A673 (cell line): ENCODE results near the gene NDST1. TPM values are rescaled to one million over a fixed set of nuclear protein-coding genes. Genes with fewer than 3 reads are reported as not detected.

Experiments used
- BruUV-seq: library from RNA; stranded (reverse); fragments of 400-500 nt; replicated peaks from 2 replicates; lab custom pipeline; 2021; lab: Mats Ljungman, UMichigan
- CTCF ChIA-PET: fragments of 300-600 bp; sonication (Branson Sonifier 250); formaldehyde crosslinking; loops from one replicate; lab custom pipeline; 2022; ENCODE audit warnings: antibody characterized with exemption; lab: Charles Lee
- POLR2A ChIA-PET: fragments of 300-600 bp; sonication (Branson Sonifier 250); formaldehyde crosslinking; loops from one replicate; lab custom pipeline; 2022; ENCODE audit warnings: antibody characterized with exemption; ENCODE audit not compliant: low non-redundant PET; lab: Charles Lee
- DNase-seq: peaks from one replicate; pipeline ENCODE4 v3.0.0-alpha.2; 2015; ENCODE audit warnings: low spot score
- H3K27ac ChIP-seq: fragments of 200-600 bp; sonication (generic); 2 replicates; pipeline ENCODE4 v1.5.1; 2016; ENCODE audit warnings: mixed run types, low read depth, mild to moderate bottlenecking, mixed read lengths, antibody characterized with exemption, low read length; ENCODE audit not compliant: poor library complexity, severe bottlenecking
- H3K27me3 ChIP-seq: fragments of 200-600 bp; sonication (generic); replicated peaks from 2 replicates; pipeline ENCODE4 v1.6.1; 2017; ENCODE audit warnings: mixed run types, low read depth, mild to moderate bottlenecking, mixed read lengths, antibody characterized with exemption, low read length; ENCODE audit not compliant: insufficient read depth, poor library complexity
- H3K36me3 ChIP-seq: fragments of 200-600 bp; sonication (generic); 2 replicates; pipeline ENCODE4 v1.6.1; 2016; ENCODE audit warnings: mixed run types, mild to moderate bottlenecking, mixed read lengths, antibody characterized with exemption, low read length; ENCODE audit not compliant: insufficient read depth, poor library complexity, severe bottlenecking
- H3K4me1 ChIP-seq: fragments of 200-600 bp; sonication (generic); 2 replicates; pipeline ENCODE4 v1.6.1; 2017; ENCODE audit warnings: mixed run types, mild to moderate bottlenecking, mixed read lengths, antibody characterized with exemption, low read length; ENCODE audit not compliant: insufficient read depth, poor library complexity, severe bottlenecking
- H3K4me3 ChIP-seq: fragments of 200-600 bp; sonication (generic); 2 replicates; pipeline ENCODE4 v1.5.1; 2016; ENCODE audit warnings: low read depth, mixed run types, mild to moderate bottlenecking, mixed read lengths, low read length; ENCODE audit not compliant: poor library complexity, severe bottlenecking
- H3K9me3 ChIP-seq: fragments of 200-600 bp; sonication (generic); 2 replicates; pipeline ENCODE4 v1.6.1; 2016; ENCODE audit warnings: mixed run types, low read depth, mild to moderate bottlenecking, mixed read lengths, antibody characterized with exemption, low read length; ENCODE audit not compliant: poor library complexity, severe bottlenecking
- CTCF ChIP-seq: fragments of 300-800, 200-600 bp; sonication (generic); conservative IDR thresholded peaks from 2 replicates; pipeline ENCODE4 v1.5.1; 2017; ENCODE audit warnings: low read depth, mild to moderate bottlenecking, antibody characterized with exemption, low read length, moderate library complexity, mixed read lengths
- EZH2 ChIP-seq: fragments of 200-600 bp; sonication (generic); IDR thresholded peaks from 2 replicates; pipeline ENCODE4 v1.6.1; 2017; ENCODE audit warnings: borderline replicate concordance, low read depth, mild to moderate bottlenecking, mixed read lengths, antibody characterized with exemption, low read length; ENCODE audit not compliant: poor library complexity, severe bottlenecking
- intact Hi-C: fragments of 100-400 bp; cut with micrococcal nuclease; formaldehyde crosslinking; loops from one replicate; pipeline ENCODE4 v1.10.0; 2022; ENCODE audit not compliant: unreplicated experiment
- total RNA-seq: library from RNA; stranded (reverse); gene quantifications from 2 replicates; pipeline ENCODE4 v1.2.3, GENCODE V29; 2021

NDST1 gene
- total RNA-seq, 1 experiment from 2014 or later: 44.0 TPM

- no peaks in the 10 kb centered on the region for H3K4me1 ChIP-seq
- no peak for TF ChIP-seq EZH2
- no peak for TF ChIP-seq CTCF
- H3K36me3 ChIP-seq: no peaks in the 10 kb centered on the region
- CTCF ChIA-PET: no interaction called here
- H3K27ac ChIP-seq: no peak overlapping the region
- no peak for DNase-seq
- BruUV-seq: no TSS peak
- no peaks in the 10 kb centered on the region for H3K27me3 ChIP-seq
- no peaks in the 10 kb centered on the region for H3K9me3 ChIP-seq
- no peak overlapping the region for H3K4me3 ChIP-seq
- POLR2A ChIA-PET: no interaction called here
- intact Hi-C loops: no loop called here
Measured at GRCh38 chr5:150479416-150479815, 28.5 kb upstream of the NDST1 start.

GRCh38 chr5:150481708-150481965, 26.3 kb upstream of the NDST1 start:
- no peak overlapping the region for H3K27ac ChIP-seq
- no peaks in the 10 kb centered on the region for H3K4me1 ChIP-seq
- no peaks in the 10 kb centered on the region for H3K9me3 ChIP-seq
- H3K4me3 ChIP-seq: no peak overlapping the region
- no peaks in the 10 kb centered on the region for H3K27me3 ChIP-seq
- no peak for TF ChIP-seq EZH2
- no peak for TF ChIP-seq CTCF
- intact Hi-C loops: no loop called here
- no peak for DNase-seq
- no peaks in the 10 kb centered on the region for H3K36me3 ChIP-seq
- ChIA-PET CTCF (interaction anchor here (0.6 kb wide), 1 partner anchor 32 kb away, joined by 3 read pairs; no protein-coding TSS in a partner anchor), POLR2A (interaction anchor here (0.6 kb wide), 1 partner anchor 17 kb away, joined by 9 read pairs; no protein-coding TSS in a partner anchor)
- no TSS peak for BruUV-seq

GRCh38 chr5:150481972-150482406, 25.9 kb upstream of the NDST1 start:
- Histone ChIP-seq H3K4me1 (peaks cover under 1% of the 10 kb centered on the region), H3K27me3 (no peaks in the 10 kb centered on the region), H3K36me3 (no peaks in the 10 kb centered on the region), H3K27ac (no peak overlapping the region), H3K4me3 (no peak overlapping the region), H3K9me3 (no peaks in the 10 kb centered on the region)
- BruUV-seq: no TSS peak
- TF ChIP-seq EZH2 (no peak), CTCF (no peak)
- no peak for DNase-seq
- intact Hi-C loops: no loop called here
- POLR2A ChIA-PET: interaction anchor here (0.6 kb wide), 1 partner anchor 18 kb away, joined by 9 read pairs; no protein-coding TSS in a partner anchor
- CTCF ChIA-PET: interaction anchor here (0.6 kb wide), 1 partner anchor 31 kb away, joined by 3 read pairs; no protein-coding TSS in a partner anchor
